Fibroblast of skin of right quadriceps (primary cell): ENCODE results near the gene RGPD3.
"Not testable (repeated sequence)": the region's sequence is repeated elsewhere in the genome, so short reads cannot be mapped to it uniquely, and the experiment has no call there.

Experiments
- DNase-seq: peaks from one replicate; pipeline ENCODE4 v3.0.0-alpha.2; 2013

The RGPD3 gene

GRCh38 chr2:106479563-106479962 is 11.3 kb upstream of the RGPD3 start:
- DNase-seq = not testable (repeated sequence)

GRCh38 chr2:106477647-106478046 is 9.4 kb upstream of the RGPD3 start:
- DNase-seq = not testable (repeated sequence)

GRCh38 chr2:106470658-106471057 is 2.4 kb upstream of the RGPD3 start:
- not testable (repeated sequence) for DNase-seq

- DNase-seq = not testable (repeated sequence)
These were observed 697 bp downstream of the RGPD3 start for GRCh38 chr2:106467516-106467915.

- not testable (repeated sequence) for DNase-seq
These were observed 6.3 kb downstream of the RGPD3 start for GRCh38 chr2:106461882-106462281.

GRCh38 chr2:106390680-106391079 is 77.5 kb downstream of the RGPD3 start:
- DNase-seq = not testable (repeated sequence)

GRCh38 chr2:106388814-106389410 is 79.3 kb downstream of the RGPD3 start:
- DNase-seq = not testable (repeated sequence)

- not testable (repeated sequence) for DNase-seq
These were observed 83.7 kb downstream of the RGPD3 start for GRCh38 chr2:106384548-106384947.

- not testable (repeated sequence) for DNase-seq
These were observed 86.3 kb downstream of the RGPD3 start for GRCh38 chr2:106381867-106382266.

- not testable (repeated sequence) for DNase-seq
These were observed 88.6 kb downstream of the RGPD3 start for GRCh38 chr2:106379567-106379966.

- DNase-seq = not testable (repeated sequence)
These were observed 99.0 kb downstream of the RGPD3 start for GRCh38 chr2:106369182-106369581.

GRCh38 chr2:106366204-106366885 is 101.9 kb downstream of the RGPD3 start:
- no peak for DNase-seq

- no peak for DNase-seq
These were observed 104.4 kb downstream of the RGPD3 start for GRCh38 chr2:106363791-106364190.

- no peak for DNase-seq
These were observed 105.4 kb downstream of the RGPD3 start for GRCh38 chr2:106362789-106363188.

- no peak for DNase-seq
These were observed 108.7 kb downstream of the RGPD3 start for GRCh38 chr2:106359512-106359911.

GRCh38 chr2:106358521-106358920 is 109.7 kb downstream of the RGPD3 start:
- DNase-seq = peak; percentile 38

GRCh38 chr2:106358081-106358480 is 110.1 kb downstream of the RGPD3 start:
- no peak for DNase-seq

GRCh38 chr2:106356291-106356690 is 111.9 kb downstream of the RGPD3 start:
- DNase-seq = no peak

- DNase-seq = no peak
These were observed 114.5 kb downstream of the RGPD3 start for GRCh38 chr2:106353676-106354075.

- DNase-seq = no peak
These were observed 117.2 kb downstream of the RGPD3 start for GRCh38 chr2:106350980-106351379.

GRCh38 chr2:106344302-106344701 is 123.9 kb downstream of the RGPD3 start:
- DNase-seq = no peak

GRCh38 chr2:106343274-106343673 is 124.9 kb downstream of the RGPD3 start:
- DNase-seq = no peak

- no peak for DNase-seq
These were observed 125.4 kb downstream of the RGPD3 start for GRCh38 chr2:106342831-106343251.

- DNase-seq = no peak
These were observed 126.5 kb downstream of the RGPD3 start for GRCh38 chr2:106341666-106342065.
